ENCODE data around the gene BORCS8.
"Not testable (repeated sequence)": the region's sequence is repeated elsewhere in the genome, so short reads cannot be mapped to it uniquely, and the experiment has no call there.

The BORCS8 gene

GRCh38 chr19:19179548-19180441, 12.2 kb downstream of the BORCS8 start:
- no peak for DNase-seq

GRCh38 chr19:19176950-19177349, 15.0 kb downstream of the BORCS8 start:
- DNase-seq, result no peak

GRCh38 chr19:19173243-19173642, 18.7 kb downstream of the BORCS8 start:
- DNase-seq, result not testable (repeated sequence)

GRCh38 chr19:19171821-19172532, 20.0 kb downstream of the BORCS8 start:
- DNase-seq, result no peak

- DNase-seq, result no peak
Observed at GRCh38 chr19:19170873-19171672, 20.9 kb downstream of the BORCS8 start.

GRCh38 chr19:19170053-19170872, 21.7 kb downstream of the BORCS8 start, which contains the start of gene MEF2B:
TSS of gene MEF2B (minus strand) at chr19:19170263. CDS start at chr19:19150735, 19,528 bp downstream.
- DNase-seq, result peak; percentile 92

GRCh38 chr19:19169236-19170052, 22.5 kb downstream of the BORCS8 start:
- no peak for DNase-seq

GRCh38 chr19:19167612-19168011, 24.3 kb downstream of the BORCS8 start:
- DNase-seq, result no peak

- no peak for DNase-seq
Observed at GRCh38 chr19:19165396-19165795, 26.6 kb downstream of the BORCS8 start.

- no peak for DNase-seq
Observed at GRCh38 chr19:19162495-19162894, 29.5 kb downstream of the BORCS8 start.

GRCh38 chr19:19160461-19161035, 31.4 kb downstream of the BORCS8 start:
- no peak for DNase-seq

- DNase-seq, result no peak
Observed at GRCh38 chr19:19159534-19159933, 32.4 kb downstream of the BORCS8 start.

- no peak for DNase-seq
Observed at GRCh38 chr19:19157808-19158207, 34.1 kb downstream of the BORCS8 start.

GRCh38 chr19:19155495-19156219, 36.3 kb downstream of the BORCS8 start:
- no peak for DNase-seq

- DNase-seq, result no peak
Observed at GRCh38 chr19:19154768-19155494, 37.0 kb downstream of the BORCS8 start.

- DNase-seq, result no peak
Observed at GRCh38 chr19:19152668-19153384, 39.1 kb downstream of the BORCS8 start.

- DNase-seq, result no peak
Observed at GRCh38 chr19:19151418-19151817, 40.5 kb downstream of the BORCS8 start.

- DNase-seq, result no peak
Observed at GRCh38 chr19:19149435-19149834, 42.5 kb downstream of the BORCS8 start.

- DNase-seq, result not testable (repeated sequence)
Observed at GRCh38 chr19:19148504-19148903, 43.4 kb downstream of the BORCS8 start.

Data from islet precursor cell (in vitro differentiated cells).